Measurements from ENCODE around the gene LKAAEAR1. TPM values are rescaled to one million over a fixed set of nuclear protein-coding genes. Genes with fewer than 3 reads are reported as not detected.
A peak's percentile ranks its signal among the peaks of the same experiment; 100 is the strongest.

The LKAAEAR1 gene
- total and polyA plus RNA-seq, 9 of the 15 experiments (the other 6 are each of a cell fraction or from before 2014, with no cell fraction given): not detected

DNA sequence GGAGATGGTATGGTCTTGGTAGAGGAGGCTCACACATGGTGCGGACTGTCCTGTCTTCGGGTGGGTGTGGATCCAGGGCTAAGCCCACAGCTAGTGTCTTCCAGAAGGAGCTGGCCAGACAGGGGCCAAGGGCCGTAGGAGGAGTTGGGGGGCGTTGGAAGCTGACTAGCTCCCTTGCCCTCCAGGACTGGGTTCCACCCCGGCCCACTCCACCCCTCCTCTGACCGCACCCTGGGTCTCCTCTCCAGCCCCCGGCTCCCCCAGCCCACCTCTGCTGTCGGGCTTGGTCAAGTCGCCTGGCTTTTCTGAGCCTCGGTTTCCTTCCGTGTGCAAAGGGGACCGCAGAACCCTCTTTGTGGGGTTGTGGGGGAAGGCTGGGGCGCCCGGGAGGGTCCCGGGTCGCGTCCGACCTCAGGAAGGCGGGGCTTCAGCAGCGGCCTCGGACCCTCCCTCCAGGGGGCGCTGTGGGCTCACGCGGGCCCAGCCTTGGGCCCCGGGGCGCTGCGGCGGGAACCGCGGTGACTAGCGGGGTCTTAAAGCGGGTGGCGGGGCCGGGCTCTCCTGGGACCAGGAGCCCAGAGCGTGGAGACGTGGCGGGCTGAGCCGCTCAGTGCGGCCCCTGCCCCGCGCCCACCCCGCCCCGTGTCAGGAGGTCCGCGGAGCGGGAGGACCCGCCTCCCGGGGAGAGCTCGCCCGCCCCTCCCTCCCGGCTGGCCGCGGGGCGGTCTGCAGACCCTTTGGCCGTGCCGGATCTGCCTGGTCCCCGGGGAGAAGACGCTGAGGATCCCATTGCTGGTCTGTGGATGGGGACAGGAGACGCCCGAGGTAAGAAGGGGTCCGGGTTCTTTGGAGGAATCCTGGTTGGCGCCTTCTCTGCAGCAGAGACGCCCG, 17.8 kb upstream of the LKAAEAR1 start (continued):
- TF ChIP-seq ZFPM2 (CRISPR knock-in tag; IDR thresholded peaks at IDR 0.05) (no peak), HLTF (IDR thresholded peaks at IDR 0.05) (no peak), TSC22D4 (tag; IDR thresholded peaks at IDR 0.05) (no peak), HNRNPK (IDR thresholded peaks at IDR 0.05; ENCODE audit: low read depth, low read length, poor library complexity, severe bottlenecking) (no peak), ZNF431 (CRISPR knock-in tag; IDR thresholded peaks at IDR 0.05) (no peak), KAT7 (CRISPR knock-in tag; IDR thresholded peaks at IDR 0.05; ENCODE audit: borderline replicate concordance) (no peak), ARID2 (IDR thresholded peaks at IDR 0.05) (0 out of 2 replicates have a peak, but pooled peaks have one; percentile 41), ZNF551 (CRISPR knock-in tag; IDR thresholded peaks at IDR 0.05) (no peak), TOE1 (IDR thresholded peaks at IDR 0.05; ENCODE audit: borderline replicate concordance) (no peak), TOE1 (CRISPR knock-in tag; IDR thresholded peaks at IDR 0.05; ENCODE audit: borderline replicate concordance, low read depth) (no peak), STAG1 (CRISPR knock-in tag; IDR thresholded peaks at IDR 0.05; ENCODE audit: borderline replicate concordance) (peak; percentile 10; the same call in 1 of the 2 replicates), ZNF79 (CRISPR knock-in tag; IDR thresholded peaks at IDR 0.05; ENCODE audit: low read depth) (no peak), LCOR (CRISPR knock-in tag; IDR thresholded peaks at IDR 0.05) (no peak), POLR2G (IDR thresholded peaks at IDR 0.05; ENCODE audit: low read depth, low read length) (0 out of 2 replicates have a peak, but pooled peaks have one; percentile 18), DMBX1 (CRISPR knock-in tag; IDR thresholded peaks at IDR 0.05; ENCODE audit: borderline replicate concordance) (no peak), RAD21 (CRISPR knock-in tag; conservative IDR thresholded peaks at IDR 0.05 in 1 of 2, IDR thresholded peaks at IDR 0.05 in 1 of 2) (peak; percentile 40 to 59)
- TF ChIP-seq, protein P1, sequence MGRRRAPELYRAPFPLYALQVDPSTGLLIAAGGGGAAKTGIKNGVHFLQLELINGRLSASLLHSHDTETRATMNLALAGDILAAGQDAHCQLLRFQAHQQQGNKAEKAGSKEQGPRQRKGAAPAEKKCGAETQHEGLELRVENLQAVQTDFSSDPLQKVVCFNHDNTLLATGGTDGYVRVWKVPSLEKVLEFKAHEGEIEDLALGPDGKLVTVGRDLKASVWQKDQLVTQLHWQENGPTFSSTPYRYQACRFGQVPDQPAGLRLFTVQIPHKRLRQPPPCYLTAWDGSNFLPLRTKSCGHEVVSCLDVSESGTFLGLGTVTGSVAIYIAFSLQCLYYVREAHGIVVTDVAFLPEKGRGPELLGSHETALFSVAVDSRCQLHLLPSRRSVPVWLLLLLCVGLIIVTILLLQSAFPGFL (CRISPR knock-in tag; IDR thresholded peaks at IDR 0.05): no peak
- TF ChIP-seq, protein P2, sequence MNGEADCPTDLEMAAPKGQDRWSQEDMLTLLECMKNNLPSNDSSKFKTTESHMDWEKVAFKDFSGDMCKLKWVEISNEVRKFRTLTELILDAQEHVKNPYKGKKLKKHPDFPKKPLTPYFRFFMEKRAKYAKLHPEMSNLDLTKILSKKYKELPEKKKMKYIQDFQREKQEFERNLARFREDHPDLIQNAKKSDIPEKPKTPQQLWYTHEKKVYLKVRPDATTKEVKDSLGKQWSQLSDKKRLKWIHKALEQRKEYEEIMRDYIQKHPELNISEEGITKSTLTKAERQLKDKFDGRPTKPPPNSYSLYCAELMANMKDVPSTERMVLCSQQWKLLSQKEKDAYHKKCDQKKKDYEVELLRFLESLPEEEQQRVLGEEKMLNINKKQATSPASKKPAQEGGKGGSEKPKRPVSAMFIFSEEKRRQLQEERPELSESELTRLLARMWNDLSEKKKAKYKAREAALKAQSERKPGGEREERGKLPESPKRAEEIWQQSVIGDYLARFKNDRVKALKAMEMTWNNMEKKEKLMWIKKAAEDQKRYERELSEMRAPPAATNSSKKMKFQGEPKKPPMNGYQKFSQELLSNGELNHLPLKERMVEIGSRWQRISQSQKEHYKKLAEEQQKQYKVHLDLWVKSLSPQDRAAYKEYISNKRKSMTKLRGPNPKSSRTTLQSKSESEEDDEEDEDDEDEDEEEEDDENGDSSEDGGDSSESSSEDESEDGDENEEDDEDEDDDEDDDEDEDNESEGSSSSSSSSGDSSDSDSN (IDR thresholded peaks at IDR 0.05; ENCODE audit: borderline replicate concordance in 1 of 2, low read depth in 2 of 2, low read length in 2 of 2): no peak
- TF ChIP-seq, protein P3, sequence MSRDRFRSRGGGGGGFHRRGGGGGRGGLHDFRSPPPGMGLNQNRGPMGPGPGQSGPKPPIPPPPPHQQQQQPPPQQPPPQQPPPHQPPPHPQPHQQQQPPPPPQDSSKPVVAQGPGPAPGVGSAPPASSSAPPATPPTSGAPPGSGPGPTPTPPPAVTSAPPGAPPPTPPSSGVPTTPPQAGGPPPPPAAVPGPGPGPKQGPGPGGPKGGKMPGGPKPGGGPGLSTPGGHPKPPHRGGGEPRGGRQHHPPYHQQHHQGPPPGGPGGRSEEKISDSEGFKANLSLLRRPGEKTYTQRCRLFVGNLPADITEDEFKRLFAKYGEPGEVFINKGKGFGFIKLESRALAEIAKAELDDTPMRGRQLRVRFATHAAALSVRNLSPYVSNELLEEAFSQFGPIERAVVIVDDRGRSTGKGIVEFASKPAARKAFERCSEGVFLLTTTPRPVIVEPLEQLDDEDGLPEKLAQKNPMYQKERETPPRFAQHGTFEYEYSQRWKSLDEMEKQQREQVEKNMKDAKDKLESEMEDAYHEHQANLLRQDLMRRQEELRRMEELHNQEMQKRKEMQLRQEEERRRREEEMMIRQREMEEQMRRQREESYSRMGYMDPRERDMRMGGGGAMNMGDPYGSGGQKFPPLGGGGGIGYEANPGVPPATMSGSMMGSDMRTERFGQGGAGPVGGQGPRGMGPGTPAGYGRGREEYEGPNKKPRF (IDR thresholded peaks at IDR 0.05; ENCODE audit: low read depth, low read length): no peak
- TF ChIP-seq, protein P4, sequence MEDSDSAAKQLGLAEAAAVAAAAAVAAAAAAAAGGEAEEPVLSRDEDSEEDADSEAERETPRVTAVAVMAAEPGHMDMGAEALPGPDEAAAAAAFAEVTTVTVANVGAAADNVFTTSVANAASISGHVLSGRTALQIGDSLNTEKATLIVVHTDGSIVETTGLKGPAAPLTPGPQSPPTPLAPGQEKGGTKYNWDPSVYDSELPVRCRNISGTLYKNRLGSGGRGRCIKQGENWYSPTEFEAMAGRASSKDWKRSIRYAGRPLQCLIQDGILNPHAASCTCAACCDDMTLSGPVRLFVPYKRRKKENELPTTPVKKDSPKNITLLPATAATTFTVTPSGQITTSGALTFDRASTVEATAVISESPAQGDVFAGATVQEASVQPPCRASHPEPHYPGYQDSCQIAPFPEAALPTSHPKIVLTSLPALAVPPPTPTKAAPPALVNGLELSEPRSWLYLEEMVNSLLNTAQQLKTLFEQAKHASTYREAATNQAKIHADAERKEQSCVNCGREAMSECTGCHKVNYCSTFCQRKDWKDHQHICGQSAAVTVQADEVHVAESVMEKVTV (CRISPR knock-in tag; IDR thresholded peaks at IDR 0.05): no peak

Data from K562 (cell line).